Large intestine (tissue), 3 donors: ENCODE data around the gene KRTAP20-3. TPM values are rescaled to one million over a fixed set of nuclear protein-coding genes. Genes with fewer than 3 reads are reported as not detected.

Experiments used
- DNase-seq, 2 donors: peaks; one replicate each; pipeline versions ENCODE4 v3.0.0 to v3.0.0-alpha.2; 2013
- H3K27ac ChIP-seq: one replicate; pipeline ENCODE4 v1.5.1; 2013; ENCODE audit warnings: low read length
- H3K27me3 ChIP-seq: 2 replicates; pipeline ENCODE4 v1.6.1; 2013; ENCODE audit warnings: low read length; ENCODE audit not compliant: control insufficient read depth, insufficient read depth
- H3K36me3 ChIP-seq: 2 replicates; pipeline ENCODE4 v1.6.1; 2013; ENCODE audit warnings: low read length; ENCODE audit not compliant: control insufficient read depth, insufficient read depth
- H3K4me1 ChIP-seq: one replicate; pipeline ENCODE4 v1.6.1; 2013; ENCODE audit warnings: low read length; ENCODE audit not compliant: control insufficient read depth, insufficient read depth
- H3K4me3 ChIP-seq: one replicate; pipeline ENCODE4 v1.5.1; 2013; ENCODE audit warnings: low read length
- H3K9me3 ChIP-seq: one replicate; pipeline ENCODE4 v1.6.1; 2013; ENCODE audit warnings: mild to moderate bottlenecking, low read depth, low read length, moderate library complexity; ENCODE audit not compliant: control insufficient read depth
- WGBS: methylation state at CpG from one replicate; pipeline ENCODE4 v1.1.5; 2013; ENCODE audit warnings: low lambda C conversion rate; ENCODE audit not compliant: insufficient coverage; 5-methylcytosine and 5-hydroxymethylcytosine counted together
- polyA plus RNA-seq: library from polyadenylated mRNA; unstranded; fragments of 120-200 nt; gene quantifications from one replicate; pipeline ENCODE4 v1.2.1, GENCODE V29; 2013

The KRTAP20-3 gene
- polyA plus RNA-seq, 1 donor, result not detected

GRCh38 chr21:30680586-30680985, 37.9 kb downstream of the KRTAP20-3 start:
- no CpG with 5 or more reads among the region's 1 CpG for WGBS
- no peak overlapping the region for H3K4me3 ChIP-seq

GRCh38 chr21:30684506-30684905, 41.8 kb downstream of the KRTAP20-3 start:
- no peak for DNase-seq
- Histone ChIP-seq H3K27ac (no peak overlapping the region), H3K9me3 (no peaks in the 10 kb centered on the region)

More at GRCh38 chr21:30680586-30680985, 37.9 kb downstream of the KRTAP20-3 start:
- H3K36me3 ChIP-seq, result no peaks in the 10 kb centered on the region
- H3K9me3 ChIP-seq, result no peaks in the 10 kb centered on the region
- no peaks in the 10 kb centered on the region for H3K27me3 ChIP-seq
- no peak overlapping the region for H3K27ac ChIP-seq
- H3K4me1 ChIP-seq, result no peaks in the 10 kb centered on the region
- no peak for DNase-seq

GRCh38 chr21:30689822-30690221, 47.2 kb downstream of the KRTAP20-3 start:
- no peaks in the 10 kb centered on the region for H3K9me3 ChIP-seq
- DNase-seq, result no peak
- 80% methylated on average over 1 of the region's 7 CpGs for WGBS
- H3K27me3 ChIP-seq, result no peaks in the 10 kb centered on the region
- no peaks in the 10 kb centered on the region for H3K36me3 ChIP-seq
- no peaks in the 10 kb centered on the region for H3K4me1 ChIP-seq
- H3K27ac ChIP-seq, result no peak overlapping the region
- no peak overlapping the region for H3K4me3 ChIP-seq

More at GRCh38 chr21:30684506-30684905, 41.8 kb downstream of the KRTAP20-3 start:
- WGBS, result 87% methylated on average over 5 of the region's 6 CpGs
- Histone ChIP-seq H3K4me3 (no peak overlapping the region), H3K36me3 (no peaks in the 10 kb centered on the region), H3K27me3 (no peaks in the 10 kb centered on the region), H3K4me1 (no peaks in the 10 kb centered on the region)

Other genes with a start within 250 kb of the KRTAP20-3 start
- not detected for gene KRTAP13-1, start 246.8 kb upstream of the KRTAP20-3 start, polyA plus RNA-seq
- not detected for gene KRTAP13-3, start 216.9 kb upstream of the KRTAP20-3 start, polyA plus RNA-seq
- gene KRTAP13-4, start 212.6 kb upstream of the KRTAP20-3 start, polyA plus RNA-seq, result not detected
- not detected for gene KRTAP15-1, start 202.6 kb upstream of the KRTAP20-3 start, polyA plus RNA-seq
- not detected for gene KRTAP19-1, start 162.5 kb upstream of the KRTAP20-3 start, polyA plus RNA-seq
- not detected for gene KRTAP19-2, start 155.4 kb upstream of the KRTAP20-3 start, polyA plus RNA-seq
- not detected for gene KRTAP19-3, start 150.9 kb upstream of the KRTAP20-3 start, polyA plus RNA-seq
- not detected for gene KRTAP19-4, start 145.7 kb upstream of the KRTAP20-3 start, polyA plus RNA-seq
- not detected for gene KRTAP19-5, start 140.7 kb upstream of the KRTAP20-3 start, polyA plus RNA-seq
- gene KRTAP19-6, start 101.0 kb upstream of the KRTAP20-3 start, polyA plus RNA-seq, result not detected
- gene KRTAP19-7, start 81.5 kb upstream of the KRTAP20-3 start, polyA plus RNA-seq, result not detected
- not detected for gene KRTAP22-2, start 52.5 kb upstream of the KRTAP20-3 start, polyA plus RNA-seq
- gene KRTAP6-3, start 50.4 kb upstream of the KRTAP20-3 start, polyA plus RNA-seq, result not detected
- gene KRTAP6-2, start 44.0 kb upstream of the KRTAP20-3 start, polyA plus RNA-seq, result not detected
- not detected for gene KRTAP22-1, start 41.8 kb upstream of the KRTAP20-3 start, polyA plus RNA-seq
- gene KRTAP6-1, start 28.9 kb upstream of the KRTAP20-3 start, polyA plus RNA-seq, result not detected
- not detected for gene KRTAP20-1, start 26.4 kb upstream of the KRTAP20-3 start, polyA plus RNA-seq
- gene KRTAP20-4, start 22.2 kb upstream of the KRTAP20-3 start, polyA plus RNA-seq, result not detected
- gene KRTAP20-2, start 7.7 kb upstream of the KRTAP20-3 start, polyA plus RNA-seq, result not detected
- gene KRTAP21-3, start 75.9 kb downstream of the KRTAP20-3 start, polyA plus RNA-seq, result not detected
- gene KRTAP21-2, start 104.4 kb downstream of the KRTAP20-3 start, polyA plus RNA-seq, result not detected
- not detected for gene KRTAP21-1, start 112.6 kb downstream of the KRTAP20-3 start, polyA plus RNA-seq
- not detected for gene KRTAP8-1, start 170.4 kb downstream of the KRTAP20-3 start, polyA plus RNA-seq
- not detected for gene KRTAP7-1, start 186.9 kb downstream of the KRTAP20-3 start, polyA plus RNA-seq
- gene KRTAP11-1, start 238.7 kb downstream of the KRTAP20-3 start, polyA plus RNA-seq, result not detected